Naive thymus-derived CD8-positive, alpha-beta T cell (primary cell): Measurements from ENCODE around the gene MTF2. TPM values are rescaled to one million over a fixed set of nuclear protein-coding genes. Genes with fewer than 3 reads are reported as not detected.
"Not testable (repeated sequence)": the region's sequence is repeated elsewhere in the genome, so short reads cannot be mapped to it uniquely, and the experiment has no call there.

Experiments
- ATAC-seq, 2 donors: fragments of 150-1000 bp; cut with Tn5 transposase in 1 of 2; sonication (Bioruptor Pico), chemical (Tn5 transposase) in 1 of 2; 1 replicate in 1 of 2; 2 replicates in 1 of 2; pipeline ENCODE4 v1.10.0; 2021; ENCODE audit warnings: mild to moderate bottlenecking in 2 of 2, moderate library complexity in 2 of 2
- POLR2A ChIA-PET: fragments of 350-600 bp; sonication (Branson Sonifier 250); formaldehyde crosslinking; loops from one replicate; lab custom pipeline; 2021; ENCODE audit warnings: antibody characterized with exemption; lab: Charles Lee
- DNase-seq, 10 donors: peaks; one replicate each; pipeline versions ENCODE4 v3.0.0 to v3.0.0-alpha.2; 2020 to 2022
- H3K27ac Mint-ChIP-seq, 10 donors: one replicate each; pipeline ENCODE4 v1.8.0; 2020 to 2022; ENCODE audit warnings: mild to moderate bottlenecking in 10 of 10, mixed read lengths in 10 of 10, moderate library complexity in 4 of 10, inconsistent platforms in 1 of 10
- H3K27me3 Mint-ChIP-seq, 5 donors: one replicate each; pipeline ENCODE4 v1.8.0; 2021 to 2022; ENCODE audit warnings: mixed read lengths in 5 of 5
- H3K36me3 Mint-ChIP-seq, 3 donors: one replicate each; pipeline ENCODE4 v1.8.0; 2020 to 2022; ENCODE audit warnings: mixed read lengths in 3 of 3, mild to moderate bottlenecking in 2 of 3, inconsistent platforms in 1 of 3
- H3K4me1 Mint-ChIP-seq, 4 donors: one replicate each; pipeline ENCODE4 v1.8.0; 2021 to 2022; ENCODE audit warnings: mixed read lengths in 4 of 4
- H3K4me3 Mint-ChIP-seq, 10 donors: one replicate each; pipeline ENCODE4 v1.8.0; 2020 to 2022; ENCODE audit warnings: mild to moderate bottlenecking in 10 of 10, mixed read lengths in 10 of 10, moderate library complexity in 6 of 10, inconsistent platforms in 1 of 10
- H3K9me3 Mint-ChIP-seq, 9 donors: one replicate each; pipeline ENCODE4 v1.8.0; 2020 to 2022; ENCODE audit warnings: mixed read lengths in 9 of 9, mild to moderate bottlenecking in 3 of 9, inconsistent platforms in 1 of 9, moderate library complexity in 1 of 9
- polyA plus RNA-seq, 3 donors: library from polyadenylated mRNA; unstranded; fragments of 300-500 nt; fragmentation: Illumina TruSeq; gene quantifications; one replicate each; pipeline ENCODE4 v1.2.3, GENCODE V29; 2021
- total RNA-seq, 8 experiments: library from RNA in 2 of 8; stranded (reverse) in 2 of 8; gene quantifications; one replicate each; pipeline ENCODE4 v1.2.3 and lab custom pipeline; 2021 to 2026

Gene MTF2
- total and polyA plus RNA-seq, 5 experiments from 2014 or later, result 43.7 to 67.7 (median 53.0) TPM

- Mint-ChIP-seq H3K4me1 (peaks cover 34 to 84% (median 72%) of the 10 kb centered on the region in 4 donors), H3K4me3 (peak overlapping the region in 8 of 10 donors; percentile 3 to 89 (median 44)), H3K27me3 (no peaks in the 10 kb centered on the region), H3K27ac (peak overlapping the region in 6 of 10 donors; percentile 6 to 85 (median 34)), H3K36me3 (peaks cover 5 to 46% (median 18%) of the 10 kb centered on the region in 3 donors), H3K9me3 (peaks cover 0 to 4% (median 3%) of the 10 kb centered on the region in 9 donors)
- POLR2A ChIA-PET, result no interaction called here
- ATAC-seq (no peak), DNase-seq (no peak)
Measured at GRCh38 chr1:93172778-93173177, 93.7 kb downstream of the MTF2 start.

GRCh38 chr1:93174638-93175037 lies 95.6 kb downstream of the MTF2 start:
- not testable (repeated sequence) for DNase-seq, H3K27me3 Mint-ChIP-seq, H3K9me3 Mint-ChIP-seq, ATAC-seq
- POLR2A ChIA-PET, result interaction anchor here (0.7 kb wide), 1 partner anchor 10 kb away, joined by 5 read pairs; no protein-coding TSS in a partner anchor
- Mint-ChIP-seq H3K27ac (peak overlapping the region in 1 of 10 donors; percentile 4), H3K4me3 (peak overlapping the region in 1 of 10 donors; percentile 31), H3K36me3 (peaks cover 0 to 40% (median 6%) of the 10 kb centered on the region in 3 donors), H3K4me1 (peaks cover 34 to 81% (median 68%) of the 10 kb centered on the region in 4 donors)

GRCh38 chr1:93177991-93178390 lies 98.9 kb downstream of the MTF2 start:
- no peaks in the 10 kb centered on the region for H3K27me3 Mint-ChIP-seq
- peaks cover 0 to 4% (median 0%) of the 10 kb centered on the region in 9 donors for H3K9me3 Mint-ChIP-seq
- peaks cover 18 to 69% (median 50%) of the 10 kb centered on the region in 4 donors for H3K4me1 Mint-ChIP-seq
- ATAC-seq (no peak), DNase-seq (no peak)
- H3K4me3 Mint-ChIP-seq, result peak overlapping the region; percentile 88 to 97 (median 94)
- H3K27ac Mint-ChIP-seq, result peak overlapping the region in 2 of 10 donors; percentile 92 to 98
- POLR2A ChIA-PET, result interaction anchor here (0.8 kb wide), 1 partner anchor 99 kb away, joined by 3 read pairs; the partner anchor contains the start of gene MTF2
- peaks cover 0 to 32% (median 6%) of the 10 kb centered on the region in 3 donors for H3K36me3 Mint-ChIP-seq

GRCh38 chr1:93178418-93178817 lies 99.3 kb downstream of the MTF2 start:
- H3K4me3 Mint-ChIP-seq, result peak overlapping the region; percentile 88 to 97 (median 94)
- POLR2A ChIA-PET, result interaction anchor here (0.7 kb wide), 1 partner anchor 60 kb away, joined by 4 read pairs; no protein-coding TSS in a partner anchor
- DNase-seq (no peak), ATAC-seq (no peak)
- H3K27ac Mint-ChIP-seq, result peak overlapping the region in 6 of 10 donors; percentile 8 to 98 (median 76)
- peaks cover 0 to 4% (median 0%) of the 10 kb centered on the region in 9 donors for H3K9me3 Mint-ChIP-seq
- H3K4me1 Mint-ChIP-seq, result peaks cover 16 to 65% (median 47%) of the 10 kb centered on the region in 4 donors
- no peaks in the 10 kb centered on the region for H3K27me3 Mint-ChIP-seq
- H3K36me3 Mint-ChIP-seq, result peaks cover 0 to 29% (median 6%) of the 10 kb centered on the region in 3 donors

- Mint-ChIP-seq H3K27ac (peak within 1 kb of the TSS; percentile 92 to 98 (median 98)), H3K4me3 (peak within 1 kb of the TSS; percentile 88 to 97 (median 94)), H3K9me3 (no peaks in the 10 kb centered on the region), H3K36me3 (peaks cover 0 to 23% (median 0%) of the 10 kb centered on the region in 3 donors), H3K4me1 (peaks cover 14 to 52% (median 37%) of the 10 kb centered on the region in 4 donors), H3K27me3 (no peaks in the 10 kb centered on the region)
- POLR2A ChIA-PET, result interaction anchor here (1.0 to 3.8 kb wide), 5 partner anchors 38 to 666 kb away, joined by 3 to 25 read pairs (median 3); partner anchors contain the start of genes MTF2 and RPL5
- DNase-seq, result peak; percentile 89 to 98 (median 94)
- peak; percentile 83 to 84 for ATAC-seq
Measured at GRCh38 chr1:93179886-93180722, 101.0 kb downstream of the MTF2 start, which contains the start of gene TMED5. TSS of gene TMED5 (minus strand) at chr1:93180413. CDS start at chr1:93180242, 171 bp downstream.

- Mint-ChIP-seq H3K9me3 (no peaks in the 10 kb centered on the region), H3K36me3 (peaks cover 0 to 21% (median 0%) of the 10 kb centered on the region in 3 donors), H3K27me3 (no peaks in the 10 kb centered on the region), H3K4me3 (peak within 1 kb of the TSS; percentile 88 to 97 (median 94)), H3K4me1 (peaks cover 14 to 52% (median 35%) of the 10 kb centered on the region in 4 donors), H3K27ac (peak within 1 kb of the TSS; percentile 92 to 98 (median 98))
- DNase-seq (peak in 5 of 10 donors; percentile 39 to 89 (median 60)), ATAC-seq (peak; percentile 23 to 49)
- POLR2A ChIA-PET, result interaction anchor here (0.6 to 3.8 kb wide), 4 partner anchors 9 to 101 kb away, joined by 3 to 25 read pairs (median 4); partner anchors contain the start of gene MTF2
Measured at GRCh38 chr1:93180723-93181613, 101.9 kb downstream of the MTF2 start, which contains the start of gene CCDC18. TSS of gene CCDC18 (plus strand) at chr1:93180724. CDS start at chr1:93183362, 2,638 bp downstream.

GRCh38 chr1:93186667-93187066 lies 107.6 kb downstream of the MTF2 start:
- no peak for ATAC-seq
- Mint-ChIP-seq H3K4me1 (peaks cover 5 to 36% (median 10%) of the 10 kb centered on the region in 4 donors), H3K27me3 (no peaks in the 10 kb centered on the region), H3K9me3 (no peaks in the 10 kb centered on the region), H3K27ac (no peak overlapping the region), H3K4me3 (no peak overlapping the region), H3K36me3 (peaks cover 0 to 16% (median 7%) of the 10 kb centered on the region in 3 donors)
- no peak for DNase-seq
- POLR2A ChIA-PET, result interaction anchor here (0.6 kb wide), 1 partner anchor 32 kb away, joined by 5 read pairs; no protein-coding TSS in a partner anchor

Other genes starting within 250 kb of the MTF2 start
- 1,000 to 10,000 TPM; 1,607 to 1,641 TPM for gene RPL5, start 247.2 kb upstream of the MTF2 start, total RNA-seq
- gene RPL5, start 247.2 kb upstream of the MTF2 start, polyA plus RNA-seq, result 1,000 to 10,000 TPM; 3,250 to 3,560 (median 3,276) TPM
- 10 to 100 TPM; 12.0 to 14.8 TPM for gene DIPK1A, start 117.8 kb upstream of the MTF2 start, total RNA-seq
- 10 to 100 TPM; 11.5 to 14.5 (median 14.1) TPM for gene DIPK1A, start 117.8 kb upstream of the MTF2 start, polyA plus RNA-seq
- 10 to 100 TPM; 41.2 to 44.1 TPM for gene TMED5, start 101.1 kb downstream of the MTF2 start, total RNA-seq
- gene TMED5, start 101.1 kb downstream of the MTF2 start, polyA plus RNA-seq, result 10 to 100 TPM; 15.9 to 18.6 (median 18.0) TPM
- 10 to 100 TPM in 1 of 2 experiments, 1 to 10 TPM in 1; 7.5 to 10.2 TPM for gene CCDC18, start 101.4 kb downstream of the MTF2 start, total RNA-seq
- 1 to 10 TPM in 2 of 3 donors, under 1 TPM in 1; 0.93 to 3.8 (median 3.3) TPM for gene CCDC18, start 101.4 kb downstream of the MTF2 start, polyA plus RNA-seq